Glomerular visceral epithelial cell (primary cell): ENCODE results near the gene ANKRD9.
A peak's percentile ranks its signal among the peaks of the same experiment; 100 is the strongest.

Experiments
- DNase-seq: peaks from one replicate; pipeline ENCODE4 v3.0.0-alpha.2; 2016; ENCODE audit errors: extremely low spot score

The ANKRD9 gene

DNA sequence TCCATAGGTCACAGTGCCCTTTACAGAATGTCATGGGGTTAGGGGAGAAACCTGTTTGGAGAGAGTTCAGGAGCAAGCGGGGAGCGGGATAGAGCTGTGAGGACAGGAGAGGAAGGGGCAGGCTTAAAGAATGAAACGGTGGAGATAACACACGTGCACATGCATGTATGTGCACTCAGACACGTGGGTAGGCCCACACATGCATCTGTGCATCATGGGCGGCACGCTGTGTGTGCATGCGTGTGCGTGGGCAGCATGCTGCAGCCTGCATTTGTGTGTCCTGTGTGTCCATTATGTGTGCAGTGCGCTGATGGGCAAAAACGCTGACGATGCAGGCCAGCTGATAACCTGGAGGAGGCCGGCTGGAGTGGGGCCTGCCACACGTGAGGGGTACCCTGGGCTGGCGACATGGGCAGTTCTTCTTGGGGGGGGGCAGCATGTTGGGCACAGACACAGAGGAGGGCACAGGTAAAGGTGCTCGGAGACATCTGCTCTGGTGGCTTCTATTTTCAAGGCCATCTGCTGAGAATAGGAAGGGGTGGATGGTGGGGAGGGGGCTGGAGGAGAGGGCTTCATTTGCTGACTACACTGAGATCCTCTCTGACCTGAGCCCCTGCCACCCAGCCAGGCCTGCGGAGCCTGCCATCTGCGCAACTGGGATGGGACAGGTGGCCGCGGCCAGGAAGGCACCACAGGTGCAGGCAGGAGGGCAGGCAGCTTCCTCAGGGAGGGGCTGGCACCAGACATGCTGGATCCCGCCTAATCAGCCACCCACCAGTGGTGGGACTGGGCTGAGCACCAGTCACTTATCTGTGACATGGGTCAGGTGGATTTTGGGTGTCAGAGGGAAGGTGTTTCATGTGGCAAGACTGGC, 4.6 kb upstream of the ANKRD9 start:
- no peak for DNase-seq

DNA sequence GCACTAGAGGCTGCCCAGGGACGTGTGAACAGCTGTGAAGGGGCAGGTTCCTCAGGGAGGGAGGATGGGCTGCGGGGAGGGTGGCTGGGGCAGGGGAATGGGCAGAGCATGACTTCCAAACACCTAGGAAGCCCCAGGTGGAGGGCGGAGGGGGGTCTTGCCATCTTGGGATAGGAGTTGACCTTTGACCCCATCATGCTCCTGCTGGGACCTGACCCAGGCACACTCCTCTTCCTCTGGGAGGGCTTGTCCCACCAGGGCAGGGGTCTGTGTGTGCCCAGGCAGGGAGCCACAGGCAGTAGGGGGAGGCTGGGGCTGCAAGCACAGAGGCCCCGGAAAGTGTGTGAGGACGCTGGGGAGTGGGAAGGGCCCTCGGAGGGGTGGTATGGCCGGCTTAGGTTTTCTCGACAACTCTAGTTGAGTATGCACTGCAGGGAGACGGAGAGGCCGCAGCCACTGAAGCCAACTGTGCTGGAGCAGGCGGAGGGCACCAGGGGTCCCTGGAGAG, 3.3 kb upstream of the ANKRD9 start:
- no peak for DNase-seq

DNA sequence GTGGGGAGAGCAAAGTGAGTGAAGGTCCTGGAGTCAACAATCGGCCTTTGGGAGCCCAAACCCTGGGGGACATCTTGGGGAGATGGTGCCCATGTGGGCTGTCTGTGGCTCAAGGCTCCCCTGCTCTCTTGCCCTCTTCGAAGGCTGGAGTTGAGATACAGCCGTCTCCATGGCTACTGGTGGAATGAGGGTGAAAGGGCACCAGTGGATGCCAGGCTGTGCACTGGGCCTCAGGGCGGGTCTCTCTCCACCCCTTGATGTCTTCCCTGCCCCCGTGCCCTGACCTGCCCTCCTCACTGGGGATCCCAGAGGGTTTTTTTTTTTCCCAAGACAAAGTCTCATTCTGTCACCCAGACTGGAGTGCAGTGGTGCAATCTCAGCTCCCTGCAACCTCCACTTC, 2.0 kb upstream of the ANKRD9 start:
- no peak for DNase-seq

DNA sequence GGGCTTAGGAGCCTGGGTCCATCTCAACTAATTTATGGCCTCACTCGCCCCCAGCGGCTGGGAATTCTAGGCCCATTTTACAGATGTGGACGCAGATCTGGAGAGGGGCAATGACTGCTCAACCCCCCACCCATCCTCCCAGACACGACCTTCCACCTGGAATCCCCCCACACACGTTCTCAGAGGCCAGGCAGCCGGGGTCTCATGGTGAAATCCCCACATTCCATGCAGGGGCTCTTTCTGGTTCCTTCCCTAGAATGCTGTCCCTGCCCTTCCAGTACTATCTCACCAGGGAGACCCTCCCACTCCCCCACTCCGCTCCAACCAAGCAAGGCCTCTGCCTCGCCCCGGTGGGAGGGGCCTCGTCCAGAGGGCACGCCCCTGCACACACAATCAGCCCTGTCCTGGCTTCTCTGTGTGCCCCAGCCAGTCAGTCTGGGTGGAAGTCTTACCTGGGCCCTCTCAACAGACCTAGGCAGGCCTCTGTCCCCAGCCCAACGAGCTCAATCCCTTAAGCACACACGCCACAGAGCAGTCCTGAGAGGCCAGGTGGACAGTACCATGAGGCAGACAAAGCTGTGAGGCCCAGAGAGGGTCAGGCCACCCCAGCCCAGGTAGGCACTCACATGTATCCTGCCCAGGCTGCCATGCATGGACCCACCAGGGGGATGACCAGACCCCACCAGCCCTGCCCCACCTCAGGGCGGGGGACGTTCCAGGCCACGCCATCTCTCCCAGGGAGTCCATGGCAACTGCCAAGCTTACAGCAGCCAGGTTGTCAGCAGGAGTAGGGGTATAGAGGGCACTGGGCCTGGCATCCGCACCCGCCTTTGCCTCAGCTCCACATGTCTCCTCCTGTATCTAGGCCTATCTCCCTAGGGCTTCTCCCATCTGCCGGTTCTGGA, 1.3 kb upstream of the ANKRD9 start:
- DNase-seq, result no peak

DNA sequence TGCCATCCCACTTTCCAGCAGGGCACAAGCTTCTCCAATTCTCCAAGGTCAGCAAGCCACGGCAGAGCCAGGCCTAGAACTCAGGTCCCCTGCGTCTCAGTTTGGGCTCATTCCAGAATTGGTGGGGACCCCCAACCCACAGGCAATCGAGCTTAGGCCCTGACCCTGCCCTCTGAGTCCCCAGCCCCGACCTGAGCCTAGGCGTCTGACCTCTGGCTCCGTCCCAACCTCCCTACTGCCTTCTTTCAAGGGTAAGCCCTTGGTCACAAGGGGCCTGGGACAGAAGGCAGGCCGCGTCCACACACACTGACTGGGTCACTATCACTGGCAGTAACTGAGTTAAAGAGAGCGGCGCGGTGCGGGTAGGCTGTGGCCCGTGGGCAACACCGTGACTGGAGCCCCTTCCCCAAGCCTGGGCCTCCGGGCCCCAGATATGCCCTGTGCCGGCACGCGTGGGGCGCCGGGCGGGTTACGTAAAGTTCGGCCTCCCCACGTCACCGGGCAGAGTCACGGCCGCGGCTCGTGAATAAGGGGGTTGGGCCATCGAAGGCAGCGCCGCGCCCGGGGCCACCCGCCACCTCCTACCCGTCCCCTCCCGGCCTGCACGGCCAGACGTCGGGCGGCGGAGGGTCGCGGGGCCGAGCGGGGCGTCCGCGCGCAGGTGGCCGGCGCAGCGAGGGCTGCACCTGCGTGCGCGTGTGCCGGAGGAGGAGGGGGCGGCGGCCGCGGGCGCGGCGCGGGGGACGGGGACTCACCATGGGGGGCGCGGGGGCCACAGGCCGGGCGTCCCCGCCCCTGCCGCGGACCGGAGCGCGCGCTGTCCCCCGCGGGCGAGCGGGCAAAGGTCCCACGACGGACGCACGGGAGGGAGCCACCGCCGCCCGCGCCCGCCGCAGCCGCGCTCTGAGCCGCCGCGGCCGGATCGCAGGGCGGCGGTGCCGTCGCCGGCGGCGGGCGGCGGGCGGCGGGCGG, 516 bp downstream of the ANKRD9 start:
- DNase-seq, result peak; percentile 39

DNA sequence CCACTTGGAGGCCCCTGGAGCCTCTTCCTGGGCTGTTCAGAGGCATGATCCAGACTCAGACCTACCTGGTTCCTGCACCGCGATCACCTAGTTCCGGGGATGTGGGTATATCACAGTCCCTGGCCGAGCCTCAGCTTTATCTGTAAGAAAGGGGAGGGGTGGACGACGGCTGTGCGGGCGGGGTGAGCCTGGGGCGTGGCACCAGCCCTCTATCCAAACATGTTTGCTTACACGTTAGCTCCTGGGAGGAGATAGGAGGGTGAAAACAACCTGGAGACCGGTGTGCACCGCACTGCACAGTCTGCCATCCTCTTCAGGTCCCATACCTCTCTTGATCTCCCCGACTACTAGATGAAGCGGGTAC, 1.2 kb downstream of the ANKRD9 start:
- no peak for DNase-seq

DNA sequence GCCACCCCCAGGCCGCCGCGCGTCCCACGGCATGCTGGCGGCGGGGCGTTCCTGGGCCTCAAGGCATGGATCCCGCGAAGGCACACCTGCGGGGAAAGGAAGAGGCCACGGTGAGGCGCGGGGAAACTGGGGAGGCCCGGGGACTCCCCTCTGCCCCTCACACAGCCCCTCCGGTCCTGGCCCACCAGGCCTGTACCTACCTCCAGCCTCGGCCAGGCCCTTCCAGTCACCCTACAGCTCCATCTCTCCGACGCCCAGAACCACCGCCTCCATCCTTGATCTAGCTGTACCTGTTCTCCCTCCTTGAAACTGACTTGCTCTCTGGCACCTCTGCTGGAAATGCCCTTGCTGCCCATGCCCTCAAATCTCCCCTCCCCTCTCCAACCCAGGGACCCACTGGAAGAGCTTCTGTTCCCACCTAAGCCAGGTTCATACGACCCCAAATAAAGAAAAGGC, 1.7 kb downstream of the ANKRD9 start:
- DNase-seq, result no peak

DNA sequence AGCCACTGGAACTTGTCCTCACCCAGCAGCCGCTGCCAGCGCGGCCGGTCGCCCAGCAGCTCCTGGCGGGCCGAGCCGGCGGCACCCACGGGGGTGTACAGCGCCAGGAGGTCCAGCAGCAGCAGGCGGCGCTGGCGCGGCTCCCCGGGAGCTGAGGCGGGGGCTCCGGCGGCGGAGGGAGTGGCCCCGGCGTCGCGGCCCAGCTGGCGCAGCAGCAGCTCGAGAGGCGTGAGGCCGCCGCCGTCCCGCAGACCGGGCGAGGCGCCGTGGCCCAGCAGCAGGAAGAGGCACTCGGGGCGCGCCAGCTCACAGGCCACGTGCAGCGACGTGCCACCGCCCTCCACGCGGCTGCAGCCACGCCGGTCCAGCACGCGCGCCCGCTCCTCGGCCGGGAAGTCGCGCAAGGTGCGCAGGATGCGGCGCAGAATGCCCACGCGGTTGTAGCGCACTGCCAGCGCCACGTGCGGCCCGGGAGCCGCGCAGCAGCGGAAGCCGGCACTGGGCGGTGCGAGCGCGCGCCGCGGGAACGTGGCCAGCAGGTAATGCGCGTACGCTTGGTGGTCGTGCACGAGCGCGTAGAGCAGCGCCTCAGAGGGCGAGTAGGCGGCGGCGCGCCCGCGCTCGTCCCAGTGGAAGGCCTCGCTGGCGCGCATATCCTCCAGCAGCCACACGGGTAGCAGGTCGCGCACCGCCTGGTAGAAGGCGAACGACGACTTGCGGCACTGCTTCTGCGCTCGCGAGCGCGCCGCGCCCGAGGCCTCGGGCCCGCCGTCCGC, 2.3 kb downstream of the ANKRD9 start:
- DNase-seq, result no peak

DNA sequence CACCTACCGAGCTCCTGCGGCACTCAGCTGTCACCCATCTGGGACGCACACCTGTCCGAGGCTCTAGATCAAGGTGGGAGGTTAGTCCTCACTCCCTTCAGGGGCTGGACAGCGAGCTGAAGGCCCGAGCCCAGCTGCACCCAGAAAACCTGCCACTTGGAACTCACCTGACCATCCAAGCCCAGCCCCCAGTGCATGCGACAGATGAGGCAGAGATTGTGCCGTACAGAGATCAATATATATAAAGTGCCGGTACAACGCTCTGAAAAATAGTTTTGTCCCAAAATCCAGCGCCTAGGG, 3.0 kb downstream of the ANKRD9 start:
- DNase-seq, result no peak

DNA sequence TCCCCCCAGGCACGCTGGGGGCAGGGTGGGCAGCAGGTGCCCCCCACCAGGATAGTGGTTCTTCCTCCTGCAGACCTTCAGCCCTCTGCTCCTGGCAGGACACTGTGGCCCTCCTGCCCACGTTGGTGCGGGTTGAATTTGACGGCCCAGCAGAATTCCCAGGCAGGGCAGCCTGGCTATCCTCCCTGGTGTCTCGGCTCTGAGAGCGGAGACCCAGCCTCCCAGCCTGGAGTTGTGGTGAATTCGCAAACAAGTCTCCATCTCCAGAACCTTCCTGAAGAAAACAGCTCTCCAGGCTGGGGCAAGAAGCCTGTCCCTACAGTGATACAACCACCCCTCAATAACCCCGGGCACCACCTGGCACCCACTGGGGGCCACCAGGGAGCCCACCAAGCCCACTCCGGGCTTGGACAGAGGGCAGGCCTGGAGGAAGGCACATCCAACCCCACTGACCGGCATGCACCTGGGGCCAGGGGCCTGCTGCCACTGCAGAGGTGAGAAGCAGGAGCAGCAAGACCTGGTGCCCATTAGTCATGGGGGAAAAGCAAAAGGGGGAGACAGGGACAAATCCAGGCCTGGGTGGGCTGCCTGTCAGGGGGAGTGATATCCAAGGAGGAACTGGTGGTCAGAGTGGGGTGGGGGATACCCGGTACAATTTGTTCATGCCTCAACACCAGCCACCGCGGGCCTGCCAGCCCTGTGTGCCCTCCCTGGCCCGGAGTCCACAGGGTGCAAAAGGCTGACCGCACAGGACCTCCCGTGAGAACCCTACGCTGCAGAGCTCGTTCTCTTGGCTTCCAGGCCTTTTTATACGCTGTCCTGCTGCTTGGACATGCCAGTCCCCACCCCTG, 3.6 kb downstream of the ANKRD9 start:
- no peak for DNase-seq

DNA sequence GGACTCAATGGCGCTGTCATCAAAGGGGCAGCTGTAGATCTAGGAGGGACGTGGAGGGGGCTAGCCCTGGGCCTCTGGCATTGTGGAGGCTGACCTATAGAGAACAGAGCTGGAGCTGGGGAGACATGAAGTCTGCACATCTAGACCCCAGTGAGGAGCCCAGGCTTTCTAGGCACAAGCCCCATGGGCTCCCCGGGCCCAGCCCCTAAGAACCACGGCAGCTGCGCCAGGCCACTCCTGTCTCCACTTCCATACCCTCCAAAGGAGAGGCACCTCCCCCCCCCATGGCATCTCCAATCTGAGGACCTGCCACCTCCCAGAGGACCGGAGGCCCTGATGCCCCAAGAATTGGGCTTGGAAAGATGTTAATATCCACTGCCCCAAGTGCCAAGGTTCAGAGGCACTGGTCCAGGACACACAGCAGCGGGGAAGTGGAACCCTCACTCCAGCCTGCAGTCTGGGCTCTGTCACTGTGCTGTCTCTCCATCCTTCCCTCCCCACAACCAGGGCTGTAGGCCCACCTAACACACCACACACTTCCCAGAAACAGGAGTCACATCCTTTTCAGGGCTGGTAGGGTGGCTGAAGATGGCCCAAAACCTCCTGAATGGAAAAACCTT, 4.5 kb downstream of the ANKRD9 start:
- DNase-seq, result no peak

DNA sequence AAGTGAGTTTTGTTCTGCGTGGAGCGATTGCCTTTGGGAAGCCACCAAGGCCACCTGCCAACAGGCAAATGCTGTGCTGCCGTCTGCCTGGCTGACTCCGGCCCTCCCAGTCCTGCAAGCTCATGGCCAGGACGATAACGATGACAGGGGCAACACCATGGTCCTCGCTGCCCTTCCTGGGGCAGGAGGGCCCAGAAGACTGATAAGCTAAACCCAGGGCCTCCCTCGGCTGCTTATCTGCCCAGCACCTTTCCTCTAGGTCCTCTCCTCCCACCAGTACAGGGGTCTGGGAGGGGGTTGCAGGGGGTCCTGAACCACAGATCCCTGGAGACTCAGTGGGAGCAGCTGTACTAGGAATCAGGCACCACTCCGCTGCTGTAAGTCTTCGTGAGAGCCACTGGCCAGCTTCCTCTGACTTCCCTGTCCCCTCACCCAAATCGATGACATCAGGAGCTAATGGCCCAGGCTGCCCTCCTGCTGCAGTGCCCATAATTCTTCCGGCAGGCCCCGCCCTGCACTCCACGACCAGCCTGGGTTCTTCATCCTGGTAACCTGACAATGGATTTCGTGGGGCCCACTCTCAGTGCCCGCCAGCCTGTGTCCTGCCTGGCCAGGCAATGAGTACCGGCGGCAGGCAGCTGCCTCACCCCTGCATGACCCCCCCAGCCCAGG, 5.1 kb downstream of the ANKRD9 start:
- DNase-seq, result no peak

DNA sequence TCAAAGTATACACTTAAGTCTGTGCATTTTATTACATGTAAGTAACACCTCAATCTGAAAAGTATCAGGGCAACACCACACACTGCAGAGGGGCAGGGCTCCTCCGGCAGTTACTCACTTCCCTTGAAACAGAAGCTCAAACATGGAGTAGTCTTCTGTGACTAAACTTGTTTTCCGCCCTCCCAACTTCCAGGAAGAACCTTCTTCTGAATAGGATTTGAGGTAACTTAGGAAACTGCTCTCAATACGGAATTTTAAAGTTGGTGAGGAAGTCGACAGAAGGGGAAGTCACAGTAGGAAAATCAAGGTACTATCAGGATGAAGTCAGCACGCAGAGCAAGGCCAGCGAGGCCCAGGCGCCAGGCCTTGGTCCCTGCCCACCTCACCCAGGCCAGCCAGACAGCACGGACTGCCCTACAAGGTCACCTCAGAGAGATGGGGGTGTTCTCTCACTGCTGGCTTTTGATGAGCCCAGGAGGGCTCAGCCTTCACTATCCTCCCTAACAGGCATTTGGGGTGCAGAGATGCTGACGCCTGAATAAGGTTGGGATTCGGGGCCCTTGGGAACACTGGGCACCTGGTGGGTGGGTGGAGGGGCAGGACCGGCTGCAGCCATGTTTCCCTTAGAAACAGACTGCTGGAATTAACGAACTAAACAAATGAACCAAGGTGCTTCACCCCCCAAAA, 5.8 kb downstream of the ANKRD9 start:
- DNase-seq, result no peak

DNA sequence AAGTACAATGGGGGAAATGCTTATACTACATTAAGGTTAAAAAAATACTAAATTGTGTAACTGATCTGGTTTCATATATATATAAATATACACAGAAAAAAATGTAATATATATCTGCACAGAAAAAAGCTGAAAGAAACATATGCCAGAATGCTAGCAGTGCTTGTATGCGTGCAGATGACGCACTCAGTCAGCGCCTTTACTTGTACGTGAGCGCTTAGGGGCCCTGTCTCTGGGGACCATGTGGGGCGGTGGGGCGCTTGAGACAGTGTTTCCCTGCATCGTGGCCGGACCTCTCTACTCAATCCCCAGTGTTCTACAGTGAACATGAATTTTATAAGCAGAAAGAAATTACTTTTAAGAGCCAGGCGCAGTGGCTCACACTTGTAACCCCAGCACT, 7.0 kb downstream of the ANKRD9 start:
- DNase-seq, result no peak

DNA sequence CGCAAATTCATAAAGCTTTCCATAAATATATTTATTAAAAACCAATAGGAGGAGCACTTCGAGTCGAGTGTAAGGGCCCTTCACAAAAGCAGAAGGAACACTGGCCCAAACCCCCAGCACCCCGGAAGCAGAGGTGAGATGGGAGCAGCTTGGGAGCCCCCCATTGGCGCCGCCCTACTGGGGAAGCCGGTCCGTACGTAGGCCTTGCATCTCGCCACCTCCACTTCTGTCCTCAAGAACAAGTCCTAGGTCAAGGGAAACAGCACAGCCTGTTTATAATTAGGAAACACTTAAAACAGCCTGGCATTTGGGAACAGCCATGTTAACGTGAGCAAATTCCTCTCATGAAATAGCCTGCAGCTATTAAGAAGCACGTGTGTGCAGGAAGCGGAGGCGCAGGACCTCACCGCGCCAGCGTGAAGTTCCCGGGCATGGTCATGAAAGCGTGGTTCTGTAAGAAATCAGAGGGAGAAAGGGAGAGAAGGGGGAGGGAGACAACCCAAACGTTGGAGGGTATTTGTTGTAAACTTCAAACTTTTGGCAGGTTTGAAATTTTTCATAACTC, 7.7 kb downstream of the ANKRD9 start:
- DNase-seq, result no peak

DNA sequence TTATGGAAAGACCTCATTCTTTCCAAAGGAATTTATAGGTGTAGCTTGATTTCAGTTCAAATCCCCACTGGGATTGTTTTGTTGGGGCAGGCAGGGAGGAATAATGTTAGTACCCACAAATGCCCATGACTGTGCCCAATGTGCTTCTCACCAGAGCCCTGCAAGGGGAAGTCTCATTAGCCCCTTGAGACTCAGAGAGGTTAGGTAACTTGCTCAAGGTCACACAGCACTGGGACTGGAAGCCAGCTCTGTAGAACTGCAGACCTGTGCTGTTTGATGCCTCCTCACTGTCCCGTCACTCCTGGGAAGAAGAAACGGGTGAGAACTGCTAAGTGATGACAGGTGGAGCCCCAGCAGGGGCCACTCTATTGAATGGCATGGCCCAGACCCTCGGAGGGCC, 8.9 kb downstream of the ANKRD9 start:
- no peak for DNase-seq

DNA sequence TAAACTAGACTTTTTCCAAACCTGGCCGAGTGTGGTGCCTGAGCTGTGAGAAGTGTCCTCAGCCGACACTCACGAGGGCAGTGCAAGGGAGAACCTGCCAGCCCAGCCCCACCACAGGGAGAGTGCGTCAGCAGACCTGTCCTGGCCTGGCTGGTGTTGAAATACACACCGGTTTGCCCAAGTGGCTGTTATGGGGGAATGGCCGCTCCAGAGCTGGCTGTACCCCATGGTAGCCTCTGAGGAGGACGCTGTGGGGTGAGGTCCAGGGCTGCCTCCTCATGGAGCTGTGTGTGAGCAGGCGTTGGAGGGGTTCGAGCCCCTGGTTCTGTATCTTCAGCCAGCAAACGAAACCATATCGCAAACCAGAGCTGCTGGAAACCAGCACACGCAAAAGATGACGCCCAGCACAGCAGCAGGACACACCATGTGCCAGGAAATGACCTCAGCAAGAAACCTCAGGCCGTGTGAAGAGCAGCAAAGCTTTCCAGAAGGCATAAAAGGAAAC, 9.4 kb downstream of the ANKRD9 start:
- DNase-seq, result peak; percentile 13
